Thoracic aorta (tissue), 2 donors: ENCODE data around the gene BCO1. TPM values are rescaled to one million over a fixed set of nuclear protein-coding genes. Genes with fewer than 3 reads are reported as not detected.

ENCODE experiments used
- ATAC-seq: fragments of 150-250 bp; one replicate; pipeline ENCODE4 v1.8.0; 2017; ENCODE audit warnings: low read depth; ENCODE audit not compliant: insufficient number of reproducible peaks, low FRiP score
- DNase-seq: peaks from one replicate; pipeline ENCODE4 v3.0.0-alpha.2; 2020; ENCODE audit warnings: low spot score
- H3K27ac ChIP-seq, 2 donors: fragments of 200-600 bp; sonication (generic); 1 replicate in 1 of 2; 2 replicates in 1 of 2; pipeline ENCODE4 v1.5.1; 2016; ENCODE audit warnings: mild to moderate bottlenecking in 2 of 2, moderate library complexity in 2 of 2
- H3K27me3 ChIP-seq: fragments of 200-600 bp; sonication (generic); replicated peaks from 2 replicates; pipeline ENCODE4 v1.6.0; 2016; ENCODE audit warnings: mild to moderate bottlenecking; ENCODE audit not compliant: insufficient read depth
- H3K36me3 ChIP-seq: fragments of 200-600 bp; sonication (generic); one replicate; pipeline ENCODE4 v1.5.1; 2016
- H3K4me1 ChIP-seq, 2 donors: fragments of 200-600 bp; sonication (generic); 1 replicate in 1 of 2; 2 replicates in 1 of 2; pipeline versions ENCODE4 v1.5.1 to v1.6.0; 2016; ENCODE audit warnings: low read depth in 2 of 2, mild to moderate bottlenecking in 1 of 2; ENCODE audit not compliant: control insufficient read depth in 1 of 2
- H3K4me3 ChIP-seq: fragments of 200-600 bp; sonication (generic); 2 replicates; pipeline ENCODE4 v1.5.1; 2016; ENCODE audit warnings: mild to moderate bottlenecking
- H3K9me3 ChIP-seq: fragments of 200-600 bp; sonication (generic); 2 replicates; pipeline ENCODE4 v1.5.1; 2016
- total RNA-seq, 2 donors: library from RNA; depleted of rRNA; stranded (reverse); fragments of >200 nt; gene quantifications; one replicate each; pipeline versions ENCODE4 v1.1.0 to v1.2.3, GENCODE V29; 2016
- TF ChIP-seq, protein P1 (sequence below): fragments of 200-600 bp; sonication (generic); IDR thresholded peaks from one replicate; pipeline ENCODE4 v1.5.1; 2019; ENCODE audit warnings: antibody characterized with exemption

Gene BCO1
- total RNA-seq, 2 donors from 2014 or later, result not detected

DNA sequence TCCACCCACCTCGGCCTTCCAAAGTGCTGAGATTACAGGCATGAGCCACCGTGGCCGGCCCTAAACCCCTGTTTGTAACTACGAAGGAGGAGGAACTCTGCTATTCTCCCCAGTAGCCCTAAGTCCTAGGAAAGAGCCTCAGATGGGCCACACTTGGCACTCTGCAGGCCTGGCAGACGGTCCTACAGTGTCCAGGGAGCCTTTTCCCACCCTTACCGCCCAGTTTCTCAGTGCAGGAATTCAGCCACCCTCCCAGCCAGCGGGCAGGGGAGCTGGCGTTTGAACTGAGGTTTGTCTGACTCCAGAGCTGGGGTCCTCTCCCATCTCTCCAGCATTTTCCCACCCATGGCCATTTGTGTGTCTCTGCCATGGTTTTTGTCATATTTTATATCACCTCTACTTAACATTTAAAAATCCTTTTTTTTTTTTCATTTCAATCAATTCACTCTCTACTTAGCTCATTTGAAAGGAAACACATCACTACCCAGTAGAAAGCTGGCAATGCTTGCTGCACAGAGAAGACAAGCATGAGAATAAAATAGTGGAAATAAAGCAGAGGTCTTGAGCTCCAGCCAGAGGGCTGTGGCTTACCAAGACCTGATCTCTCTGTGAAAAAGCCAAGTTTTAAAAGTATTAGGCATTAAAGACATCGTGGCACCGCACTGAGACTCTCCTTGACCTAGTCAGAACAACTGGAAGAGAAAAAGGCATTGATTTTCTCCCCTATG lies 34.9 kb downstream of the BCO1 start:
- TF ChIP-seq, protein P1, sequence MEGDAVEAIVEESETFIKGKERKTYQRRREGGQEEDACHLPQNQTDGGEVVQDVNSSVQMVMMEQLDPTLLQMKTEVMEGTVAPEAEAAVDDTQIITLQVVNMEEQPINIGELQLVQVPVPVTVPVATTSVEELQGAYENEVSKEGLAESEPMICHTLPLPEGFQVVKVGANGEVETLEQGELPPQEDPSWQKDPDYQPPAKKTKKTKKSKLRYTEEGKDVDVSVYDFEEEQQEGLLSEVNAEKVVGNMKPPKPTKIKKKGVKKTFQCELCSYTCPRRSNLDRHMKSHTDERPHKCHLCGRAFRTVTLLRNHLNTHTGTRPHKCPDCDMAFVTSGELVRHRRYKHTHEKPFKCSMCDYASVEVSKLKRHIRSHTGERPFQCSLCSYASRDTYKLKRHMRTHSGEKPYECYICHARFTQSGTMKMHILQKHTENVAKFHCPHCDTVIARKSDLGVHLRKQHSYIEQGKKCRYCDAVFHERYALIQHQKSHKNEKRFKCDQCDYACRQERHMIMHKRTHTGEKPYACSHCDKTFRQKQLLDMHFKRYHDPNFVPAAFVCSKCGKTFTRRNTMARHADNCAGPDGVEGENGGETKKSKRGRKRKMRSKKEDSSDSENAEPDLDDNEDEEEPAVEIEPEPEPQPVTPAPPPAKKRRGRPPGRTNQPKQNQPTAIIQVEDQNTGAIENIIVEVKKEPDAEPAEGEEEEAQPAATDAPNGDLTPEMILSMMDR, result no peak
- H3K4me3 ChIP-seq, result no peak overlapping the region
- H3K9me3 ChIP-seq, result no peaks in the 10 kb centered on the region
- ATAC-seq (no peak), DNase-seq (no peak)
- no peaks in the 10 kb centered on the region for H3K27me3 ChIP-seq
- no peak overlapping the region for H3K27ac ChIP-seq
- no peaks in the 10 kb centered on the region for H3K36me3 ChIP-seq
- no peaks in the 10 kb centered on the region for H3K4me1 ChIP-seq

DNA sequence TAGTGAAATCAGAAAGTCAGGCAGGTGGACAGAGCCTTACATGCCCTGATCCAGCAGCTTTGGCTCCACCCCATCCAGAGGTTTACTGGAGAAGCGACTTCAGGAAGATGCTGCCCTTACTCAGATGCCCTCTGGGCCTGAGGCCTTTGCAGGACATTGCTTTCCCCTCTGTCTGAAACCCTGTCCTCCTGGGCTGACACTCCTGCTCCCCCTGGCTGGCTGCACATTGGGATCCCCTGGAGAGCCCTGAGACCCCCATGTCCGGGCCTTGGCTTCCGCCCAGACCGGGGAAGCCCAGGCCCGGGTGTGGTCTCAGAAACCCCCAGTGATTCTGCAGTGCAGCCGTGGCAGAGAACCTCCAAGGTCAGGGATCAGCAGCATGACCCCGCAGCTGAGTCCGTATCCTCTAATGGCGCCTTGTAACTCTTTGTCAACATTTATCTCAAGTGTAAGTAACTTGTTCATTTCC lies 36.6 kb downstream of the BCO1 start:
- H3K27ac ChIP-seq, result no peak overlapping the region
- H3K36me3 ChIP-seq, result no peaks in the 10 kb centered on the region
- H3K4me1 ChIP-seq, result no peaks in the 10 kb centered on the region
- no peak for DNase-seq
- no peaks in the 10 kb centered on the region for H3K27me3 ChIP-seq
- no peak overlapping the region for H3K4me3 ChIP-seq
- no peak for ATAC-seq
- TF ChIP-seq, protein P1, result no peak
- H3K9me3 ChIP-seq, result no peaks in the 10 kb centered on the region

DNA sequence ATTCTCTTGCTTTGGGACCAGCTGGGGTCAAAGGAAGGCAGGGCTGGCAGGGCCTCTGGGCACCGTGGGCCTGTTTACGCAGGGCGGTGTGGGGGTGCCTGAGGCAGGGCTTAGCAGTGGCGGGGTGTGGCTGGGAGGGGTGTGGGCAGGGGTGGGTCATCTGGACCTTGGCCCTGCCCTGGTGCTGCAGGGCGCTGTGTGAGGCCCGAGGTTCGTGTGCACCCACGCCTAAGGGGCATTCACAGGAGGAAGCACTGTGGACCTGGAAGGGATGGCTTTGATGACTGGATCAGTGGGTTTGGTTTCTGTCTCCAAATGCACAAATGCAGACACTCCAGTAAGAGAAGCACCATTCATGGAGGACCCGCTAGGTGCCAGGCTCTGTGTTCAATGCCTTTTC lies 37.3 kb downstream of the BCO1 start:
- no peaks in the 10 kb centered on the region for H3K4me1 ChIP-seq
- no peak for ATAC-seq
- no peaks in the 10 kb centered on the region for H3K9me3 ChIP-seq
- H3K36me3 ChIP-seq, result no peaks in the 10 kb centered on the region
- H3K4me3 ChIP-seq, result no peak overlapping the region
- DNase-seq, result no peak
- no peak overlapping the region for H3K27ac ChIP-seq
- TF ChIP-seq, protein P1, result no peak
- no peaks in the 10 kb centered on the region for H3K27me3 ChIP-seq

DNA sequence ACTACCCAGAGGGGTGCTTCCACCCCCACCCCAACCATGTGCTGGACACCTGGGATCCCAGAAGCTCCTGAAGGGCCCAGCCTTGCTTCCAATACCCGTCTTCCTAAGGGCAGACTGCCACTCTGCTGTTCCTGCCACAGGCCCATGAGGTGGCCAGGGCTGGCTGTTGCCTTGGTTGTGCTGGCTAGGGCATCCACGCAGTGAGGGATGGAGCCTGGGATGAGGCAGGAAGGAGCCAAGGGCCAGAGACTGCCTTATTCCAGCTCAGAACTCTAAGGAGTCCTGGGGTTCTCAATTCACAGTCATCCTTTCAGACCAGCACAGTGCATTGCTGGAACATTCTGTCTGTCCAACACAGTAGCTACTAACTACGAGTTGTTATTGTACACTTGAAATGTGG lies 37.8 kb downstream of the BCO1 start:
- Histone ChIP-seq H3K27ac (no peak overlapping the region), H3K27me3 (no peaks in the 10 kb centered on the region), H3K9me3 (no peaks in the 10 kb centered on the region), H3K36me3 (no peaks in the 10 kb centered on the region), H3K4me3 (no peak overlapping the region), H3K4me1 (no peaks in the 10 kb centered on the region)
- TF ChIP-seq, protein P1, result no peak
- DNase-seq (no peak), ATAC-seq (no peak)

DNA sequence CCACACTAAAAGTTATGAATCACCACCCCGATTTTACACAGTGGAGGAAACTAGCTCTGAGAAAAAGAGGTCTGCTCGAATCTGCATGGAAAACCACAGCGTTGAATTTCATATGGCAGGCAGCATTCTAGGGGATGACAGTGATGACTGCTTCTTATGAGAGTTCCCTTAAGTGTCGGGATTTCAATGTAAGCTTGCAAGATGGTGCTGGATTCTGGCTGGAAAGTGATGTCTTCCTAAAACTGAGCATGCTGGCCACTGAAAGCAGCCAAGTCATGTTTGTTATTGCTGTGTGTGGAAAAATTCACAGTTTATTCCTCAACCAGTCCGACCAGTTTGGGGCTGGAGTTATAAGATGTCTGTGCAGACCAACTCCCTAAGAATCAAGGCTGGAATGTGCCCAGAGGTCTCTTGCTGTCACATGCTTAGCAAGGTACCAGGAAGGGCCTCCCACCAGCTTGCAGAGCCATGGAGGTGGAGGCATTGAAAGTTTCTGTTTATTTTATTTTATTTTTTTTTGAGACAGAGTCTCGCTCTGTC lies 39.1 kb downstream of the BCO1 start:
- H3K27ac ChIP-seq, result no peak overlapping the region
- DNase-seq, result no peak
- H3K36me3 ChIP-seq, result no peaks in the 10 kb centered on the region
- ATAC-seq, result no peak
- no peaks in the 10 kb centered on the region for H3K9me3 ChIP-seq
- TF ChIP-seq, protein P1, result no peak
- H3K4me3 ChIP-seq, result no peak overlapping the region
- H3K4me1 ChIP-seq, result no peaks in the 10 kb centered on the region
- no peaks in the 10 kb centered on the region for H3K27me3 ChIP-seq
